ENCODE data around the gene TECPR1. TPM values are rescaled to one million over a fixed set of nuclear protein-coding genes. Genes with fewer than 3 reads are reported as not detected.

TECPR1 gene
- total and polyA plus RNA-seq, 4 donors = 21.3 to 51.3 (median 32.0) TPM

- Histone ChIP-seq H3K27me3 (ENCODE audit: control insufficient read depth, insufficient read depth, low read length) (no peaks in the 10 kb centered on the region), H3K4me1 (ENCODE audit: control insufficient read depth, insufficient read depth, low read length) (peaks cover 23% of the 10 kb centered on the region), H3K36me3 (ENCODE audit: control insufficient read depth, insufficient read depth, low read length) (peaks cover 51% of the 10 kb centered on the region), H3K9me3 (ENCODE audit: control insufficient read depth, insufficient read depth, low read length) (no peaks in the 10 kb centered on the region), H3K27ac (ENCODE audit: low read depth, low read length) (no peak overlapping the region), H3K4me3 (ENCODE audit: low read depth, low read length) (no peak overlapping the region)
- no peak for DNase-seq (ENCODE audit: low read depth in 4 of 6, low spot score in 6 of 6)
- WGBS (ENCODE audit: insufficient coverage) = 94% methylated on average over 25 of the region's 25 CpGs
Measured at GRCh38 chr7:98213888-98214810, 37.9 kb downstream of the TECPR1 start.

DNA sequence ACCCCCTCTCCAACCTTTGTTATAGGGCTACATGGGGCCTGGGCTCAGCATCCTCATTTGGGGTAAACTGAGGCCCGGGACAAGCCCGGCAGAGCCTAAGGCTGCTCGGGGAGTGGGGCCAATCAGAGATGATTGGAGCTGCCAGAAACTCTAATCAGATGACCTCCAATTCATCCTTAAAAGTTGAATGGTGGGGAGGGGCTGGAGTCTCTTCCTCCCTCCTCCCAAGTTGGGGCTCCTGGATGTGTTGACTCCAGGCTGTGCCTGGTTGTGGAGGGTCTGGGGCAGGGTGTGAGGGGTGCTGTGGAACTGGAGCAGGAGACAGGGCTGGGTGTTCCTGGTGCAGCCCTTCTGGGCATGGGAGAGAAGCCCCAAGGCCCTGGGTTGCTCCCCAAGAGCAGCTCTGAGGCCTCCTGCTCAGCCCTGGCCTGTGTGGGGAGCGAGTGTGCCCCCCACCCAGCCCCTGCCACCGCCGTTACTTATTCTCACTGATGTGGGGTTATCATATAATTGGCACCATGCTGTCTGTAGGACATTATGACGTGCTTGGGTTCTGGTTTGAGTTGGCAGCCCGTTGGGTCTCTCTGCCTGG lies 38.6 kb downstream of the TECPR1 start:
- Histone ChIP-seq H3K4me3 (ENCODE audit: low read depth, low read length) (no peak overlapping the region), H3K27me3 (ENCODE audit: control insufficient read depth, insufficient read depth, low read length) (no peaks in the 10 kb centered on the region), H3K9me3 (ENCODE audit: control insufficient read depth, insufficient read depth, low read length) (no peaks in the 10 kb centered on the region), H3K4me1 (ENCODE audit: control insufficient read depth, insufficient read depth, low read length) (peaks cover 23% of the 10 kb centered on the region), H3K27ac (ENCODE audit: low read depth, low read length) (no peak overlapping the region), H3K36me3 (ENCODE audit: control insufficient read depth, insufficient read depth, low read length) (peaks cover 51% of the 10 kb centered on the region)
- DNase-seq (ENCODE audit: low read depth in 4 of 6, low spot score in 6 of 6) = no peak
- WGBS (ENCODE audit: insufficient coverage) = 87% methylated on average over 5 of the region's 8 CpGs

DNA sequence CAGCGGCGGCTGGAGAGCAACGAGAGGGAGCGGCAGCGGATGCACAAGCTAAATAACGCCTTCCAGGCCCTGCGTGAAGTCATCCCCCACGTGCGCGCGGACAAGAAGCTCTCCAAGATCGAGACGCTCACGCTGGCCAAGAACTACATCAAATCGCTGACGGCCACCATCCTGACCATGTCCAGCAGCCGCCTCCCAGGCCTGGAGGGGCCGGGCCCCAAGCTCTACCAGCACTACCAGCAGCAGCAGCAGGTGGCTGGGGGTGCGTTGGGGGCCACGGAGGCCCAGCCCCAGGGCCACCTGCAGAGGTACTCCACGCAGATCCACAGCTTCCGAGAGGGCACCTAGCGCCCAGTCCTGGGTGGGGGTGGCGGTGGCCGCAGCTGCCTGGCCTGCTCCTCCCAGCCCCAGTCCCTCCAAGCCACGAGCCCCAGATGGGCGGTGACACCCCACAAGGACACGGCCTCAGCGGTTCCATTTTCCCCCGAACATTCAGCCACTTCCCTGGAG lies 39.4 kb downstream of the TECPR1 start:
- Histone ChIP-seq H3K36me3 (ENCODE audit: control insufficient read depth, insufficient read depth, low read length) (peaks cover 47% of the 10 kb centered on the region), H3K4me3 (ENCODE audit: low read depth, low read length) (no peak overlapping the region), H3K4me1 (ENCODE audit: control insufficient read depth, insufficient read depth, low read length) (peaks cover 17% of the 10 kb centered on the region), H3K9me3 (ENCODE audit: control insufficient read depth, insufficient read depth, low read length) (no peaks in the 10 kb centered on the region), H3K27me3 (ENCODE audit: control insufficient read depth, insufficient read depth, low read length) (no peaks in the 10 kb centered on the region), H3K27ac (ENCODE audit: low read depth, low read length) (no peak overlapping the region)
- no peak for DNase-seq (ENCODE audit: low read depth in 4 of 6, low spot score in 6 of 6)
- WGBS (ENCODE audit: insufficient coverage) = 94% methylated on average over 30 of the region's 30 CpGs

GRCh38 chr7:98211676-98212531 lies 40.1 kb downstream of the TECPR1 start:
- H3K4me1 ChIP-seq (ENCODE audit: control insufficient read depth, insufficient read depth, low read length) = peaks cover 13% of the 10 kb centered on the region
- no peak overlapping the region for H3K4me3 ChIP-seq (ENCODE audit: low read depth, low read length)
- peaks cover 45% of the 10 kb centered on the region for H3K36me3 ChIP-seq (ENCODE audit: control insufficient read depth, insufficient read depth, low read length)
- DNase-seq (ENCODE audit: low read depth in 4 of 6, low spot score in 6 of 6) = no peak
- H3K27me3 ChIP-seq (ENCODE audit: control insufficient read depth, insufficient read depth, low read length) = no peaks in the 10 kb centered on the region
- no peaks in the 10 kb centered on the region for H3K9me3 ChIP-seq (ENCODE audit: control insufficient read depth, insufficient read depth, low read length)
- no peak overlapping the region for H3K27ac ChIP-seq (ENCODE audit: low read depth, low read length)
- 86% methylated on average over 49 of the region's 49 CpGs for WGBS (ENCODE audit: insufficient coverage)

DNA sequence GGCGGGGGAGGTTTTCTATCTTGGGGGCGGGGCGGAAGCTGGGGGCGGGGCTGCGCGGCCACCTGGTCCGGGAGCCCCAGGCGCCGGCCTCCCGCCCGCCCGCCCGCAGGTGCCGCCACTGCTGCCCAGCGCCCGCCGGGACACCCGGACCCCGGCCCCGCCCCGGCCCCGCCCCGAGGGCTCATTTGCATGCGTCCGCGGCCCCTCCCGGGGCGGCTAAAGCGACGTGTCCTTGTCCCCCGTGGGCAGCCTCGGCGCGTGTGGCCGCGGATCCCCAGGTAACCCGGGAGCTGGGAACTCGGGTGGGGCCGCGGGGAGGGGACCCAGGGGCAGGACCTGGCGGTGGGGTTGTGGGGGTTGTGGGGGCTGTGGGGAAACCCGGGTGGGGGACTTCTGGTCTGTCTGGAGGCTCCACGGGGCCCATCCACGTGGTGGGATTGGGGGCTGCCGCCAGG lies 40.8 kb downstream of the TECPR1 start, which contains the start of gene BHLHA15:
BHLHA15 (plus strand) TSS at position 219 of the 455 bp plus-strand sequence. CDS start 871 bp downstream, outside the sequence.
- H3K4me1 ChIP-seq (ENCODE audit: control insufficient read depth, insufficient read depth, low read length) = peaks cover 13% of the 10 kb centered on the region
- no peaks in the 10 kb centered on the region for H3K9me3 ChIP-seq (ENCODE audit: control insufficient read depth, insufficient read depth, low read length)
- 2% methylated on average over 40 of the region's 45 CpGs for WGBS (ENCODE audit: insufficient coverage)
- peak in 1 of 6 donors; percentile 30 for DNase-seq (ENCODE audit: low read depth in 4 of 6, low spot score in 6 of 6)
- H3K27me3 ChIP-seq (ENCODE audit: control insufficient read depth, insufficient read depth, low read length) = no peaks in the 10 kb centered on the region
- H3K36me3 ChIP-seq (ENCODE audit: control insufficient read depth, insufficient read depth, low read length) = peaks cover 46% of the 10 kb centered on the region
- H3K4me3 ChIP-seq (ENCODE audit: low read depth, low read length) = peak within 1 kb of the TSS; percentile 31
- no peak within 1 kb of the TSS for H3K27ac ChIP-seq (ENCODE audit: low read depth, low read length)

DNA sequence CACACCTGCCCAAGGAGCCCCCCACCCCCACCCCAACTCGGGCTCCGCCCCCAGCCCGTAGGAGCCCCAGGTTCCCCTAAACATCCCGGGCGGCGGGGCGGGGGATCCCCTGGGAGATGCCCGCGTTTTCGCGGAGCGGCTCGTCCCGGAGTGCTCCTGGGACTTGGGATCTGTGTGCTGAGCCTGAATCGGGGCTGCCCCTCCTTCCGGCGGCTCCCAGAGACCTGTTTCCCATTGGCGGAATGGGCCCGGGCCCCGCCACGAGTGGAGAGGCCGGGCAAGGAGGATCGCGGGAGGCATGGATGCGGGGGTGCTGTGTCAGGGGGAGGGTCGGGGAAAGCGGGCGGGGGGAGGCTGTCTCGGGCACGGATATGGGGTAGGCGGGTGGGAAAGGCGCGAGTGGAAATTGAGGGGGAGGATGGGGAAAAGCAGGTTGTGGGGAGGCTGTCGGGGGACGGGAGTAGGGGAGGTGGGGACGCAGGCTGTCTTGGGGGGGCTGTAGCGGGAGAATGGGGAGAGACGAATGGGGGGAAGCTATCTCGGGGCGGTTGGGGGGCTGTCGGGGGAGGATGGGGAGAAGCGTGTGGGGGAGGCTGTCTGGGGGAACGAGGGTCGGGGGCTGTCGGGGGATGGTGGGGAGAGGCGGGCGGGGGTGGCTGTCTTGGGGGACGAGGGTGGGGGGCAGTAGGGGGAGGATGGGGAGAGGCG lies 41.4 kb downstream of the TECPR1 start:
- Histone ChIP-seq H3K4me3 (ENCODE audit: low read depth, low read length) (peak overlapping the region; percentile 31), H3K4me1 (ENCODE audit: control insufficient read depth, insufficient read depth, low read length) (peaks cover 13% of the 10 kb centered on the region), H3K27ac (ENCODE audit: low read depth, low read length) (no peak overlapping the region), H3K27me3 (ENCODE audit: control insufficient read depth, insufficient read depth, low read length) (no peaks in the 10 kb centered on the region), H3K9me3 (ENCODE audit: control insufficient read depth, insufficient read depth, low read length) (no peaks in the 10 kb centered on the region), H3K36me3 (ENCODE audit: control insufficient read depth, insufficient read depth, low read length) (peaks cover 44% of the 10 kb centered on the region)
- under 1% methylated on average over 28 of the region's 49 CpGs for WGBS (ENCODE audit: insufficient coverage)
- DNase-seq (ENCODE audit: low read depth in 4 of 6, low spot score in 6 of 6) = peak in 3 of 6 donors; percentile 7 to 76 (median 69)

GRCh38 chr7:98209166-98209920 lies 42.7 kb downstream of the TECPR1 start:
- H3K27ac ChIP-seq (ENCODE audit: low read depth, low read length) = no peak overlapping the region
- no peaks in the 10 kb centered on the region for H3K9me3 ChIP-seq (ENCODE audit: control insufficient read depth, insufficient read depth, low read length)
- no peak overlapping the region for H3K4me3 ChIP-seq (ENCODE audit: low read depth, low read length)
- WGBS (ENCODE audit: insufficient coverage) = 94% methylated on average over 7 of the region's 17 CpGs
- H3K4me1 ChIP-seq (ENCODE audit: control insufficient read depth, insufficient read depth, low read length) = peaks cover 13% of the 10 kb centered on the region
- no peak for DNase-seq (ENCODE audit: low read depth in 4 of 6, low spot score in 6 of 6)
- H3K27me3 ChIP-seq (ENCODE audit: control insufficient read depth, insufficient read depth, low read length) = no peaks in the 10 kb centered on the region
- peaks cover 46% of the 10 kb centered on the region for H3K36me3 ChIP-seq (ENCODE audit: control insufficient read depth, insufficient read depth, low read length)

DNA sequence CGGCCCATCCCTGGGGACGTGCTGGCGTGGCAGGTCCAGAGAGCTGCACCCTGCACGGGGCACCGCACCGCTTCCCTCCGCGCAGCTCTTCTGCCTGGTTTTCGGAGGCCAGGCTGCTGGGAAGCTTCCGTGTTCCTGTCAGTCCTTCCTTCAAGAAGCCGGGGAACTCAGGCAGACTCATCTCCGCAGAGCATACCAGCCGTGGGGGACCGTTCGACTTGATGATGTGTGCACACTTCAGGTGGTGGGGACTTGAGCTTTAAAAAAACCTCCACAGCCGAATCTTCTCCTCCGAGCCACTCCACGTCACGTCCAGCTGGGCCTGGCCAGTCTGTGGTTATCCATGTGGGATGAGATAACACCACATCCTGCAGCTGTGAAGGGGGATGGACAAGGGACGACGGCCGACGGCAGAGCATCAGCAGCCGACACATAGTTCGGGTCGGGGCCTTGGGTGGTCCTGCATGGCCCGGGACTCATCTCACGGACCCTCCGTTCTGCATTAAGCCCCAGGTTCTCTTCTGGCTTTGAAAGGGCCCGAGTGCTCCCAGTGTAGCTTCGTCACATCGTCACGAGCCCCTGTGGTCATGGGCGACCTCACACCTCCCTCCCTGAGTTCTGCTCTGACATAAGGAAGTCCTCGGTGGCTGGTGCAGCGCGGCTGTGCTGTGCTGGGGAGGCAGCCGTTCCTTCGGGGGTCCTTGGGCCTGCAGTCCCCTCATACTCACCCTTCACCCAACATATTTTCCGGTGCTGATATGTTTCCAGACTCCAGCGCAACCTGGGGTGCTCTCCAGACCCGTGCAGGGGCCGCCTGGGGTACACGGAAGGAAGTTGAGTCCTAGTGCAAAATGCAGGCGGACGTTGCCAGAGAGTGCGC lies 45.3 kb downstream of the TECPR1 start:
- WGBS (ENCODE audit: insufficient coverage) = 93% methylated on average over 42 of the region's 47 CpGs
- no peak for DNase-seq (ENCODE audit: low read depth in 4 of 6, low spot score in 6 of 6)
- Histone ChIP-seq H3K36me3 (ENCODE audit: control insufficient read depth, insufficient read depth, low read length) (peaks cover 49% of the 10 kb centered on the region), H3K9me3 (ENCODE audit: control insufficient read depth, insufficient read depth, low read length) (no peaks in the 10 kb centered on the region), H3K4me3 (ENCODE audit: low read depth, low read length) (no peak overlapping the region), H3K27me3 (ENCODE audit: control insufficient read depth, insufficient read depth, low read length) (no peaks in the 10 kb centered on the region), H3K27ac (ENCODE audit: low read depth, low read length) (no peak overlapping the region), H3K4me1 (ENCODE audit: control insufficient read depth, insufficient read depth, low read length) (peaks cover 10% of the 10 kb centered on the region)

Data from spinal cord (tissue), 10 donors.